SKM-1 treated with dmso at 0.1 percent for 144 hours (cell line): ENCODE data around the gene ALPG.
A peak's percentile ranks its signal among the peaks of the same experiment; 100 is the strongest.
"Not testable (repeated sequence)": the region's sequence is repeated elsewhere in the genome, so short reads cannot be mapped to it uniquely, and the experiment has no call there.

Experiments
- DNase-seq: peaks from one replicate; lab custom pipeline; 2025; ENCODE audit not compliant: unreplicated experiment; lab: John Stamatoyannopoulos, UW

The ALPG gene

GRCh38 chr2:232438951-232439757 lies 32.5 kb downstream of the ALPG start:
- DNase-seq: no peak

DNA sequence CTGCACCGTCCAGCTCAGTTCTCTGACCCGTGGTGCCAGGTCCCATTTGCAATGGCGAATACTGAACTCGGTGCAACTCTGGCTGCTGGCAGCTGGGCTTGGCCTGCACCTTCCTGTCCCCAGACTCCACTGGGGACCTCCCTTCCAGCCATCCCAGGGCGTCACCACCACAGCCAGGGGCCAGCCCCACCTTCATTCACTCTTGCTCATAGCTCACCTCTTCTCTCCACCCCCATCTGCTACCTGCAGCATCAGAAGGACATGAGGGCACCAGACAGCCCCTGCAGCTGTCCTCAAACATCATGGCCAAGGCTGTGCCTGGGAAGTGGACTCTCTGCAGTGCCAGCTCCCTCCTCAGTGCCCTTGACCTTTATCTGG lies 33.1 kb downstream of the ALPG start:
- DNase-seq: no peak

DNA sequence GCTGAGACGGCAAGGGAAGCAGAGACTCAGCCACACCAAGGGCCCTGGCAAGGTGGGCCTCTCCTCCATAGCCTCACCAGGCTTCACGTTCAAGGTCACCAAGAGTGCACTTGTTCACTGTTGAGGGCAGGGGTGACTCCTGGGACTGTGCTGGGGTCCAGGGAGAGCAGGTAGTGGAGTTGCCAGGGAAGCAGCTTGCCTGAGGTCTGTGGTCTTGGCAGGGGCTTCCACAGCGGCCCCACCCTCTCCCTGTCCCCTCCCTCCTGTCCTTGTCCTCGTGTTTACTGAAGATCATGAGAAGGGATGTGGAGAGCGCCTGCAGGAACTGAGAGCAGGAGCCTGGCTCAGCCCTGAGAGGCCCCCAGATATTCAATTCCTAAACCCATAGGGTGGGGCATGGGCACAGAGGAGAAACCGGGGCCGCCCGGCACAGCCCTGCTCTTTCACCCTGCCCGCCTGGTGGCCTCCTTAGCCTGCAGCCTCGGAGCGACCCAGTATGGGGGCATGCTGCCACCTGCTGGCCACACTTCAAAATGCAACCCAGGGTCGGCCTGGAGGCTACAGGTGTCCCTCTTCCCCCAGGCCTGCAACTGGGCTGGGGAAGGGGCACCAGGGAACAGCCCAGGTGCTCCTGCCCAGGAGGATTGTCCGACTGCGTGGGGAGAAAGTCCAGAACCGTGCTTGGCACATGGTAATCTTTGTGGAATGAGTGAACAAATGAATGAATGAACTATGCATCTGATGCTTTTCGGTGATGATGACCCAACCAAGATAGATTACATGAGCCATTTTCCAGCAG lies 33.8 kb downstream of the ALPG start:
- peak; percentile 52 for DNase-seq

- DNase-seq: no peak
Observed at GRCh38 chr2:232441147-232441651, 34.6 kb downstream of the ALPG start.

DNA sequence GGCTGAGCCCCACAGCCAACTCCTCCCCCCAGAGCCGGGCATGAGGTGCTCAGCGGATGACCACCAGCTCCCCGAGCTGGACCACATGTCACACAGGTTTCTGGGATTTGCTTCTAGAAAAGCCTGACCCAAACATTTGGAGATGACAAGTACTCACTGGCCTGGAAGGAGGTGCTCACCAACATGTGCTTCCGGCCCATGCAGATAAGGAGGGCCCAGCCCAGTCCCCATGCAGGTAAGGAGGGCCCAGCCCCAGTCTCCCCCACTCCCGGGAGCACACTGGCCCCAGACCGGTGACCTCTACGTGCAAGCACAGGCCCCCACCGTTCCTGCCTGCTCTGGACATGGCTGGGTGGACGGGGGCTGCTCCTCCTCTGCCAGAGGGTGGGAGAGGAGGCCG lies 35.3 kb downstream of the ALPG start:
- DNase-seq: not testable (repeated sequence)

DNA sequence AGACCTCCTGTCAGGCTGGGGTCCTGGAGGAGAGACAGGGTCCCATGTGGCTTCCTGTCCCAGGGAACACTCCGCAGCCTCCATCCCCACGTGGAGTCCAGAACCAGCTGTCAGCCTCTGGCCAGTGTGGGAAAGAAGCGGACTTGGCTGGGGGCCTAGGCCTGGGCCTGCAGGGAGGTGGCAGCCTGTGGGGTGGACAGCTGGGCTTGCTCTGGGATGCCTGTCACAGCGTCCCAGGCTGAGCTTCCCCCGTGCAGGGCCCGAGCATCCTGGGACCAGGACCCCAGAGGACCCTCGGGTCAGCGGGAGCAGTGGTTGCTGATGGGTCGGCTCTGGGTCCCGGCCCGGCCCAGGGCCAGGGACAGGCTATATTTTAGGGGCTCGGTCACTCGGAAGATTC lies 35.8 kb downstream of the ALPG start:
- DNase-seq: not testable (repeated sequence)

DNA sequence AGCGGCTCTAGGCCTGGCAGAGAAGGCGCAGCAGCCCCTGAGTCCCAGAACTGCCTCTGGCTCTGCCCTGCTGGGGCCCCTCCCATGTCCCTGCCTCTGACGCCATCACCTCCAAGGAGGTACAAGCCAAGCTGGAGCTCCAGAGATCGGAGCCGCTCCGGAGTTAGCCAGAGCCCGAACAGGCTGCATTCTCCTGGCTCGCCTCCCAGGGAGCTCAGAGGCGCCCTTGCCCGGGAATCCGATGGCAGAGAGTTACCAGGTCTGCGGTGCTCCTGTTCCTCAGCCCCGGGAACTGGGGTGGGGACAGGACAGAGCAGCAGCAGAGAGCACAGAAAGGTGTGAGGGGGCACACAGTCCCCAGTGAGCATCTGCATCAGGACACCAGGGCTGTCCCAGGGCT lies 36.4 kb downstream of the ALPG start:
- DNase-seq: not testable (repeated sequence)

- DNase-seq: not testable (repeated sequence)
Observed at GRCh38 chr2:232443669-232444408, 37.2 kb downstream of the ALPG start.

DNA sequence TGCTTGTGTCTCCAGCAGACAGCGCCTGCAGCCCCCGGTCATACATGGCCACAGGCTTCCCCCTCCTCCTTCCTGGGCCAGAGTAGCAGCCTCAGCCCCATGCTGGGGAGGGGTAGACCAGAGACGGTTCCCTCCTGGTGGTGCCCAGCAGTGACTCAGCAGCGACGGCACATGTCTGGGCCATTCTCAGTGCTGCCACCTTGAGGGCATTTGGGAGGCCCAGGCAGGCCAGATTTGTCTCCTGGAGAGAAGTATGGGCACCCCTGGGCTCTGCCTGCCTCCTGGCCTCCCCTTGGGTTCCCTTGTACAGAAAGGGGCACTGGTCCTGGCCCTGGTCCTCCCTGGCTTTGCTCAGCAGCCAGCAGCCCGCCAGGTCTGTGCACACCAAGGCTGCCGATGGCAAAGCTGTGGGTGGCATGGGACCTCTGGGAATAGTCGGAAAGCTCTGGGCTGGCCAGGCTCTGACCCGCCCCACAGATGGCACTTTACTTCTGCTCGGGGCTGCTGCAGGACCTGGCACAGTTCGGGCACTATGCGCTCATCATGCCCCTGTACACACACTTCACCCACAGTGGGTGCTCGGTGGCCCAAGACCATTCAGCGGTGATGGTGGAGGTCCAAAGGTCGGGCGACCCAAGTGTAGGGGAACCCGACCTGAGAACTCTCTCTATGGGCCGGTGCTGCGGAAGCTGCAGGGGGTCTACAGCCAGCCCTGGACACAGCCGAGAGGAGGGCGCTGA lies 37.9 kb downstream of the ALPG start:
- peak; percentile 53 for DNase-seq

- not testable (repeated sequence) for DNase-seq
Observed at GRCh38 chr2:232445149-232445885, 38.7 kb downstream of the ALPG start.

- DNase-seq: not testable (repeated sequence)
Observed at GRCh38 chr2:232446266-232446777, 39.7 kb downstream of the ALPG start.

GRCh38 chr2:232447091-232447620 lies 40.5 kb downstream of the ALPG start:
- DNase-seq: no peak

GRCh38 chr2:232447638-232448303 lies 41.1 kb downstream of the ALPG start:
- no peak for DNase-seq

- no peak for DNase-seq
Observed at GRCh38 chr2:232448304-232448690, 41.7 kb downstream of the ALPG start.

DNA sequence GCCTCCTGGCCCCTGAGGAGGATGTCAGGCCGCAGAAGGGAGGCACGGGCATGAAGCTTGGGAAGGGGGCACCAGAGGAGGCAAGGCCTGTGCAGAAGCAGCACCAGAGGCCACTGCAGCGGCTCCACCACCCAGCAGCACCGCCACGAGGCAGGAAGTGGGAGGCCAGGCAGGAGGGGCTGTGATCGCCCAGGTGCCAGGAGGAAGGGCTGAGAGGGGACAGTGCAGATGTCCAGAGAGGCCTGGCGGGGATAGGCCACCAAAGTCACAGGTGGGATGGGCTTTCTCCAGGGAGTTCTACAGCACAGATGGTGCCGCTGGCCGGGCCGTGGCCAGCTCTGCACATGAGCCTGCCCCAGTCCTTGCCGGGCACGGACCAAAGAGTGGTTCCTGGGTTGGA lies 43.3 kb downstream of the ALPG start:
- no peak for DNase-seq

- DNase-seq: not testable (repeated sequence)
Observed at GRCh38 chr2:232451645-232452044, 45.0 kb downstream of the ALPG start.

DNA sequence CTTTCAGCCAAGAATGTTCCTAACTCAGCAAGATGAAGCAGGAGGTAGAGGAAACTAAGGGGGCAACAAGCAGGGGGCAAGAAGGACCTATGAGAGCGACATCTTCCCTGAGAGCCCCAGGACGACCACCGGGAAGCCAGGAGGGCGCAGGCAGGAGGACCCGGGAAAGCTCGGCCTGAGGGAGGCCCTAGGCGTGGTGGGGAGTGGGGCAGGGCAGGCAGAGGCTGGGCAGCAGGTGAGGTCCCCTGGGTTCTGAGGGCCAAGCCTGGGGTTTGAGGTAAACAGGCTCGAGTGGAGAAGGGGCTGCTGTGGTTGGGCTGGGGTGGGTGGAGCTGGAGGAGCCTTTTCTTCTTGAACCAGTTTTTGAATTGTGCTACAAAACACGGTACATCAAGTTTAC lies 48.0 kb downstream of the ALPG start:
- DNase-seq: no peak

GRCh38 chr2:232455426-232456255 lies 49.0 kb downstream of the ALPG start, which contains the start of gene ALPI:
TSS of gene ALPI (plus strand) at chr2:232456153. CDS start at chr2:232456200, 47 bp downstream.
- DNase-seq: no peak
